ENCODE data around the gene RGMA.

GRCh38 chr15:93031103-93031464 is 57.9 kb downstream of the RGMA start:
- TF ChIP-seq EZH2 (IDR thresholded peaks at IDR 0.05; ENCODE audit: low read length, missing control alignments) = no peak
- TF ChIP-seq, protein P1, sequence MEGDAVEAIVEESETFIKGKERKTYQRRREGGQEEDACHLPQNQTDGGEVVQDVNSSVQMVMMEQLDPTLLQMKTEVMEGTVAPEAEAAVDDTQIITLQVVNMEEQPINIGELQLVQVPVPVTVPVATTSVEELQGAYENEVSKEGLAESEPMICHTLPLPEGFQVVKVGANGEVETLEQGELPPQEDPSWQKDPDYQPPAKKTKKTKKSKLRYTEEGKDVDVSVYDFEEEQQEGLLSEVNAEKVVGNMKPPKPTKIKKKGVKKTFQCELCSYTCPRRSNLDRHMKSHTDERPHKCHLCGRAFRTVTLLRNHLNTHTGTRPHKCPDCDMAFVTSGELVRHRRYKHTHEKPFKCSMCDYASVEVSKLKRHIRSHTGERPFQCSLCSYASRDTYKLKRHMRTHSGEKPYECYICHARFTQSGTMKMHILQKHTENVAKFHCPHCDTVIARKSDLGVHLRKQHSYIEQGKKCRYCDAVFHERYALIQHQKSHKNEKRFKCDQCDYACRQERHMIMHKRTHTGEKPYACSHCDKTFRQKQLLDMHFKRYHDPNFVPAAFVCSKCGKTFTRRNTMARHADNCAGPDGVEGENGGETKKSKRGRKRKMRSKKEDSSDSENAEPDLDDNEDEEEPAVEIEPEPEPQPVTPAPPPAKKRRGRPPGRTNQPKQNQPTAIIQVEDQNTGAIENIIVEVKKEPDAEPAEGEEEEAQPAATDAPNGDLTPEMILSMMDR (conservative IDR thresholded peaks at IDR 0.05 in 1 of 2, IDR thresholded peaks at IDR 0.05 in 1 of 2; ENCODE audit: low read depth in 1 of 2, low read length in 2 of 2) = no peak
